Fibroblast of mammary gland (primary cell): Measurements from ENCODE around the gene COLEC11.
"Not testable (repeated sequence)": the region's sequence is repeated elsewhere in the genome, so short reads cannot be mapped to it uniquely, and the experiment has no call there.

ENCODE experiments used
- DNase-seq: peaks from one replicate; pipeline ENCODE4 v3.0.0-alpha.2; 2010; ENCODE audit warnings: low read depth
- H3K4me3 ChIP-seq: 2 replicates; pipeline ENCODE4 v1.5.1; 2011; ENCODE audit warnings: low read depth, mild to moderate bottlenecking, low read length, moderate library complexity; ENCODE audit not compliant: control insufficient read depth
- CTCF ChIP-seq: conservative IDR thresholded peaks from 2 replicates; pipeline ENCODE4 v1.5.1; 2011; ENCODE audit warnings: low read depth, low read length, inconsistent platforms; ENCODE audit not compliant: control insufficient read depth, insufficient read depth

The COLEC11 gene

GRCh38 chr2:3635171-3635974, 40.5 kb downstream of the COLEC11 start:
- no peak for TF ChIP-seq CTCF
- DNase-seq: no peak

GRCh38 chr2:3635975-3636327, 41.0 kb downstream of the COLEC11 start:
- not testable (repeated sequence) for H3K4me3 ChIP-seq, DNase-seq

More at GRCh38 chr2:3635171-3635974, 40.5 kb downstream of the COLEC11 start:
- H3K4me3 ChIP-seq: no peak overlapping the region

GRCh38 chr2:3636586-3637310, 41.8 kb downstream of the COLEC11 start:
- DNase-seq: no peak
- no peak for TF ChIP-seq CTCF
- no peak overlapping the region for H3K4me3 ChIP-seq

GRCh38 chr2:3637311-3637675, 42.4 kb downstream of the COLEC11 start:
- no peak for TF ChIP-seq CTCF
- H3K4me3 ChIP-seq: no peak overlapping the region
- DNase-seq: no peak

- no peak overlapping the region for H3K4me3 ChIP-seq
- no peak for DNase-seq
- no peak for TF ChIP-seq CTCF
These were observed 43.0 kb downstream of the COLEC11 start for GRCh38 chr2:3637692-3638455.

GRCh38 chr2:3638456-3638810, 43.5 kb downstream of the COLEC11 start:
- no peak for TF ChIP-seq CTCF
- no peak for DNase-seq

More at GRCh38 chr2:3638456-3638810, 43.5 kb downstream of the COLEC11 start:
- no peak overlapping the region for H3K4me3 ChIP-seq
